NCI-H82 treated with DMSO at 0.1 percent for 48 hours (cell line): Measurements from ENCODE around the gene PSD4.

Source experiments
- DNase-seq: peaks from one replicate; lab custom pipeline; 2025; ENCODE audit not compliant: unreplicated experiment; lab: John Stamatoyannopoulos, UW

Gene PSD4

DNA sequence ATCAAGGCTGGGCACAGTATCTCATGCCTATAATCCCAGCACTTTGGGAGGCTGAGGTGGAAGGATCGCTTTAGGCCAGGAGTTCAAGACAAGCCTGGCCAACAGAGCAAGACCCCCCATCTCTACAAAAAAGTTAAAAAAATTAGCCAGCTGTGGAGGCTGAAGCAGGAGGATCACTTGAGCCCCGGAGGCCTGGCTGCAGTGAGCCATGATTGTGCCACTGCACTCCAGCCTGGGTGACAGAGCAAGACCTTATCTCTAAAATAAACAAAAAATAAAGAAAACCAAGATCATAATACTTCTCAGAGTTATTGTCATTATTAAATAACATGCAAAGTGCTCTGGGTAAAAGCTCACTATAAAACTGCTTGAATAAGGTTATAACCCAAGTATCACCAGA lies 31.5 kb upstream of the PSD4 start:
- DNase-seq: no peak

DNA sequence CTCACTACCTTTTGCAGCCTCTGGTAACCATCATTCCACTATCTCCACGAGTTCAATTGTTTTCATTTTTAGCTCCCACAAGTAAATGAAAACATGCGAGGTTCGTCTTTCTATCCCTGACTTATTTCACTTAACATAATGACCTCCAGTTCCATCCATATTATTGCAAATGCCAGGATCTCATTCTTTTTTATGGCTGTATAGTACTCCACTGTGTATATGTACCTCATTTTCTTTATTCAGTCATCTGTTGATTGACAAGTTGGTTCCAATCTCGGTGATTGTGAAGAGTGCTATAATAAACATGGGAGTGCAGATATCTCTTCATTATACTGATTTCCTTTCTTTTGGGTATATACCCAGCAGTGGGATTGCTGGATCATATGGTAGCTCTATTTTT lies 29.5 kb upstream of the PSD4 start:
- DNase-seq: no peak

DNA sequence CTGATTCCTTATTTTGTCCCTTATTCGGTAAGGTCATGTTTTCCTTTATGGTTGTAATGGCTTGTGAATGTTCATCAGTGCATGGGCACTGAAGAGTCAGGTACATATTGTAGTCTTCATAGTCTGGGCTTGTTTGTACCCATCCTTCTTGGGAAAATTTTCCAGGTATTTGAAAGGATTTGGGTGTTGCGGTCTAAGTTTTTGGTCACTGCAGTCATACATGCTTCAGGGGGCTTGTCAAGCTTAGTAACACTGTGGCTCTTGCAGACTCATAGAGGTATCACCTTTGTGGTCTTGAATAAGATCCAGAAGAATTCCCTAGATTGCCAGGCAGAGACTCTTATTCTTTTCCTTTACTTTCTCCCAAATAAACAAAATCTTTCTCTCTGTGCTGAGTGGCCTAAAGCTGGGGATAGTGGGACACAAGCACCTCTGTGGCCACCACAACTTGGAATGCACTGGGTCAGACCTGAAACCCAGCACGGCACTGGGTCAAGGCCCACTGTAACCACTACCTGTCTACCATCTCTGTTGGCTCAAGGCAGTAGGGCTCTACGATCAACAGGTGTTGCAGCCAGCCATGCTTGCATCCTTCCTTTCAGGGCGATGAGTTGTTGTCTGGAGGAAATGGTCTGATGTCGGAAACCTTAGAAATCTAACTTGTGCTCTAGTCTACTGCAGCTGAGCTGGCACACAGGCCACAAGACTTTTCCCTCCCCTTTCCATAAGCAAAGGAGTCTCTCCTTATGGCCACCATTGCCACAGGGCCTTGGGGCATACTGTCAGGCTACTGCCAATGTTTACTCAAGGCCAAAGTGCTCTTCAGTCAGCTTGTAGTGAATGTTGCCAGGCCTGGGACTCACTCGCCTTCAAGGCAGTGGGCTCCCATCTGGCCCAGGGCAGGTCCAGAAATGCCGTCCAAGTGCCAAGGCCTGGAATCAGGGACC lies 24.9 kb upstream of the PSD4 start:
- DNase-seq: no peak

DNA sequence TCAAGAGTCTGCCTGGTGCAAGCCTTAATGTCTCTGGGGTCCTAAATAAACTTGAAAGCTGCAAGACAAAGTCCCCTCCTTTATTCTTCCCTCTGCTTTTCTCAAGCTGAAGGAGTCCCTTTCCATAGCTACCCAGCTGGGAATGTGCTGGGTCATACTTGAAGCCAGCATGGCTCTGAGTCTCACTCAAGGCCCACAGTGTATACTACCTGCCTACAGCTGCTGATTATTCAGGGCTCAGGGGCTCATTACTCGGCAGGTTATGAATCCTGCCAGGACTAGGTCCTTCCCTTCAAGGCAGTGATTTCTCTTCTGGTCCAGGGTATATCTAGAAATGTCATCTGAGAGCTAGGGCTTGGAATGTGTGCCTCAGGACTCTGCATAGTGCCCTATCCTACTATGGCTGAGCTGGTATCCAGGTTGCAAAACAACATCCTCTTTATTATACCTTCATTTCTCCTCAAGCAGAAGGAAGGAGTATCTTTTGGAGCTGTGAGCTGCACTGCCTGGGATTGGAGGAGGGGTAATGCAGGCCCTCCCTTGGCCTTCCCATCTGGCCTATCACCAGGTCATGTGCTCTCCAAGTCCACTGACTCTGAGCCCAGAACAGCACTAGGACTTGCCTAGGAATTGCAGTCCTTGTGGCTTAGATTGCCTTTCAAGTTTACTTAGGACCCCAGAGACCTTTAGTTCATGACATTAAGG lies 24.1 kb upstream of the PSD4 start:
- DNase-seq: no peak

DNA sequence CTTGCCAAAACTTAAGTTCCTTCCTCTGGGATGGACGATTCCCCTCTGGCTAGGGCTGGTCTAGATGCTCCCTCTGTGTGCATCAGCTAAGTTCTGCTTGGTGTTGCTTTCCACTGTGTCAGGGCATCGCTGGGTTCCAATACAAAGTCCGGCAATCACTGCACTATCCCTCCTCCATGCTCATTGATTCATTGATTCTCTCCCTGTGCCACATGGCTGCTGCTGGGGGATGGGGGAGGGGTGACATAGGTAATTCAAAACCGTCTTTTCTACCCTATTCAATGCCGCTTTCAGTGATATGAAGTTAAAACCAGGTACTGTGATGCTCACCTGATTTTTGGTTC lies 23.5 kb upstream of the PSD4 start:
- DNase-seq: no peak

DNA sequence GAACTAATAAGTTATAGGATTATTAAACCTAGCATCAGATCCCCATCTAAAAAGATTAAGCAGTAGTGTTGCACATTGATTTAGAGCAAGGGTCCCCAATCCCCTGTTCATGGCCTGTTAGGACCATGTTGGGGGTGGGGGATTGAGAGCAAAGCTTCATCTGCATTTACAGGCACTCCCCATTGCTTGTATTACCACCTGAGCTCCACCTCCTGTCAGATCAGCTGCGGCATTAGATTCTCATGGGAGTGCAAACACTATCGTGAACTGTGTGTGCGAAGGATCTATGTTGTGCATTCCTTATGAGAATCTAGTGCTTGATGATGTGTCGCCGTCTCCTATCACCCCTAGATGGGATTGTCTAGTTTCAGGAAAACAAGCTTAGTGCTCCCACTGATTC lies 18.4 kb upstream of the PSD4 start:
- DNase-seq: no peak

DNA sequence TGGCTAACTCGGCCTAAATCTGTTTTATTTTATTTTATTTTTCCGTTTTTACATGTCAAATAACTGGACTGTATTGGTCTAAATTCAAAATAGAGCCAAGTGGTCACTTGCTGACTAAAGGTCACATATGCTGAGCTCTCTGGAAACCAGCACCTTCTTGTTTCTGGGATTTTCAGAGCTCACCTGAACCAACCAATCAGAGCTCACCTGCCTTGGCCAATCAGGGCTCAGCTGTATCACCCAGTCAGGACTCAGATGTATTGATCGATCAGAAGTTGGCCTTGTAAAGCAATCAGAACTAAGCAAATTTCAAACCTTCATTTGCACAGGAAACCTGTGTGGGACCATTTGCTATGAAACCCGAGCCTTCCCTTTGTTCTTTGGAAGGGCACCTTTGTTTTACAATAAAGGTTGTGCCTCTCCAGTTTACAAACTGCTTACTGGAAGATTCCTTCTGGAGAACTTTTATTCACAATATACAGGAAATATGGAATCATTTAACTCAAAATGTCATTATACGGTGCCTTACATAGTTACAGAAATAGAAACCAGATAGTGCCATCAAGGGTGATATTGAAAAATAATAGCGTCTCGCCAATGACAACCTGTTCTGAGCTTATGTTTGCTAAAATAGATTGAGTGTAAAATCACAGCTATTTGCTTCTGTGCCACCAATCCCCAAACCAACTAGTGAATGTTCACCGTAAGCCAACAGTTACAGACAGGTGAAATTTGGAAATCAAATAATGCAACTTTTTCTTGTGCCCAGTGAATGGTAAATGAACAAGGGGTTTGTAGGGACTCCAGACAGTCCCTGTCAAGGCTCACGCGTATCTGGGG lies 17.3 kb upstream of the PSD4 start:
- no peak for DNase-seq

DNA sequence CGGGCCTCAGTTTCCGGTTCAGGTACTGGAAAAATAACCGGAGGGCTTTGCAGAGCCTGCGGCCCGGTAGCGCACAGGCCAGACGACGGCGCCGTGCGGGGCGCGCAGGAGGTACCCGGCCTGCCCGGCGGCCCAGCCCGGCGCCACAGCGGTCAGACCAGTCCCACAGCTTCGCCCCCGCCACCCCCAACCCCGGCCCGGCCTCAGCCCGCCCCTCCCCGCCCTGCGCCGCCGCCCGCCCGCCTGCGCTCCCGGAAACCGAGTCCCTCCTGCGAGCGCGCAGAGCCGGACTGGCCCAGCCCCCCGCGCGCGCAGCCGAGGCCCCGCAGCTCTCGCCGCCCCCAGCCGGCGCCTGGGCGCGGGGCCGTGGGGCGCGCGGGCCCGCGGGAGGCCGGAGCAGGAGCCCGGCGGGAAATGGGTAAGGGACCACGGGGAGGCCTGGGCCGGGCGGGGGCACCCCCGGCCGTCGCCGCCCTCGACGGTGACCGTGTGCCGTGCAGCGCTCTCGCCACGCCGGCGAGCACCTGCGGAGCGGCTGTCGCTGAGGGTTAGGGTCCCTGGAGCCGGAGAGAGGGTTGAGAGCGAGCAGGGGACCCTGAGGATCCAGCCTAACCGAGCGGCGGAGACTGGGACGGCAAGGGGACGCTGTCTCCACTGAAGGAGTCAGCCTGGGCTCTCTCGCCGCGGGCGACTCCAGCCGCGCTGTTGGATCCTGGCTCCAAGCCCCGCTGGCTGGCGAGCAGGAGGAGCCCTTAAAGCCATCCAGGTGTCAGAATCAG lies 16.5 kb upstream of the PSD4 start:
- no peak for DNase-seq

DNA sequence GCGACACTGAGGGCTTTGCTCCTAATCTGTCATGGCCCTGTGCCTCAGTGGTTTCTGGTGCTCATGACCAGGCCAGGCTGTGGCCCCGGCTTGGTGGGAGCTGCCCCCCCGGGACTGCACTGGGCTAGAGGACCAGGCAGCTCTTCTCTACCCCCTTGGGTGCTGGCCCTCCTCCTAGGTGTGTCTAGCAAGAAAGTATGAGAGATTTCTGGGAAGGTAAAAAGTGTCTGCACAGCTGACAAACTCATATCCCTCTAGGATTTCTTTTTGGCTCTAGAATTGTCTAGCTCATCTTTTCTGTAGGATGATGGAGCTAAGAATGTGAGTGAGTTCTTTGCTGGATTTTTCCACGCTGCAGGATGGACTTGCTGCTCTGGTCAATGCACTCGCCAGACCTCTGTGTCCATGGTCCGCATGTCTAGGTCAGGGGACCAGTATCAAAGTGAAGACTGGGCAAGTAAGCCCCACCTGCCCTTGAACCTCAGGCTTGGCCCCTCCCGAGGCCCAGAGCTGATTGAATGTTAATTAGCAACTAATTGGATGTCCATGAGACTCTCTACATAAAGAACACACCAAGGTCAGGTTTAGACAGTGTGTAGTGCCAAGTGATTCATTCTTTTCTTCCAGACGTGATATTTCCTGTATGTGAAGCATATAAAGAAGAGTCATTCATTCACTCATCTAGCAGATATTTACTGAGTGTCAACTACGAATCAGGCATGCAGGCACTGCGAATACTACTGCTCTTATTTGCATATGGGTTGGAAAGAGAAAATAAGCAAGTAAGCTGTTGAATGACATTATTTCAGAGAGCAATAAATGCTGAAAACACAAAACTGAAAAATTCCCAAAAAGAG lies 15.6 kb upstream of the PSD4 start:
- DNase-seq: peak; percentile 58

DNA sequence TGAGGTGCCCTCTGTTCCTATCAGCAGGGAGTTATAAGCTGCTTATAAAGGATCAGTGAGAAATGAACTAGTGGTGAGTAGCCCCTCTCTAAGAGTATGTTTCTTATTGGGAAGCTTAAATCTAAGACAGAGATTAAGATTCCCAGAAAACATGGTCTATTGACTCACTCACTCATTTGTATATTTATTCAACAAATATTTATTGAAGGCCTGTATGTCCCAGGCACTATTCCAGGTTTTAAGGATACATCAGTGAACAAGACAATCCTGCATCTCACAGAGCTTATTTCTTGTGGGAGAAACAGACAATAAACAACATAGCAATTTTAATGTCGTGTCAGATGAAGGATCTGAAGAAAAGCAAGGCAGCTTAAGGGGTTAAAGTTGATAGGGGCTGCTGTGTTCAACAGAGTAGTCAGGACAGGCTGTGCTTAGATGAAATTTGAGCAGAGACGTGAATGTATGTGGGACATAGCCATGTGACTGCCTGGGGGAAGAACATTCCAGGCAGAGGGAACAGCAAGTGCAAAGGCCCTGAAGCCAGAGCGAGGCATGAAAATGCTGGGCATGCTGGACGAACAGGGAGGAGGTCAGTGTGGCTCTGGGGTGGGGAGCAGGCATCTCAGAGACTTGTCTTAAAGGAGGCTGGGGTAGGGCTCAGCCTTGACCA lies 14.8 kb upstream of the PSD4 start:
- peak; percentile 85 for DNase-seq

DNA sequence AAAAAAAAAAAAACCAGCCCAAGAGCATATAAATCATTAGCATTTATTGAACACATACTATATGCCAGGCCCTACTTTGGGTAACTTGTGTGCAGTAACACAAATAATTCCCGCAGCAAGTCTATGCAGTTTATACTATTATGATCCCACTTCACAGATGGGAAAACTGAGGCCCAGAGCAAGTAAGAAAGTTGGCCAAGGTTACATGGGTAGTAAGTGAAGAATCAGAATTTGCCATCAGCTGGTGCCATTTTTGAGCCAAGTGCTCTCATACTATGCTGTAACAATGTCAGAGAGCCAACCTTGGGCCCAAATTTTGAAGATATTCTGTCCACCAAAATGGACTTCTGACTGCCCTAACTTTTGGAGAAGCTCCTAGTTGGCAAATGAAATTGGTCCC lies 13.5 kb upstream of the PSD4 start:
- DNase-seq: no peak

DNA sequence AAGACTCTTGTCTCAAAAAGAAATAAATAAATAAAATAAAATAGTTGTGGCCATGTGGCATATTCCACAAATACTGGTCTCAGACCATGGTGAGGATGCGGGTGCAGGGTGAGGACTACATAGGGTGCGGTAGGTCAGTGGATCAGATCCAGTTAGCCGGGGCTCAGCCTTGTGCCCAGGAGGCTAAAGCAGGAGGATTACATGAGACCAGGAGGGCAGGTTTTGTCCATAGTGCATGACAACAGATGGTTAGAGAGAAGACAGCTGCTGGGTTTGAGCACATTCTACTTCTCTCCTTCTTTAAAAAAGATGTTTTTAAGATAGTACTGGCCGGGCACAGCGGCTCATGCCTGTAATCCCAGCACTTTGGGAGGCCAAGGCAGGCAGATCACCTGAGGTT lies 12.8 kb upstream of the PSD4 start:
- DNase-seq: peak; percentile 90

DNA sequence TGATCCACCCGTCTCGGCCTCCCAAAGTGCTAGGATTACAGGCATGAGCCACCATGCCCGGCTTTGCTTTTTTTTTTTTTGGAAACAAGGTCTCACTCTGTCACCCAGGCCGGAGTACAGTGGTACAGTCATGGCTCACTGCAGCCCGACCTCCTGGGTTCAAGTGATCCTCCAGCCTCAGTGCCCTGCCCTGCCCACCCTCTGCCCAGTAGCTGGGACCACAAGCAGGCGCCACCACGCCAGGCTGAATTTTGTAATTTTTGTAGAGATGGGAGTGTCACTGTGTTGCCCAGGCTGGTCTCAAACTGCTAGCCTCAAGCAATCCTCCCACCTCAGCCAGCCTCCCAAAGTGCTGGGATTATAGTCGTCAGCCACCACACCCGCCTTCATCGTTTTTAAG lies 11.6 kb upstream of the PSD4 start:
- DNase-seq: no peak

DNA sequence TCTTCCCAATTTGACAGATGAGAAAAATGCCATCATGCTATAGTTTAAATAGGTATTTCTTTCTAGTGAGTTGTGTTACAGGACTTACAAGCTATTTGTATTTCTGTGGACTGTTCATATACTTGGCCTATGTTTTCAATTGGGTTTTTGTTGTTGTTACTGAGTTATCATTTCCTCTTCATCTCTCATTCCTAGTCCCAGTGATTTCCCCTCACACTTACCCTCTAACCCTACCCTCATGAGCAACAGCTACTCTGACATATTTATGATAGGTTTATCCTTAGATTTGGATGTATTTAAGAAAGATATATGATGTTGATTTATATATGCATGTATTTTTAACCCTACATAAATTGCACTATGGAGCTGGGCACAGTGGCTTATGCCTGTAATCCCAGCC lies 10.9 kb upstream of the PSD4 start:
- DNase-seq: no peak

DNA sequence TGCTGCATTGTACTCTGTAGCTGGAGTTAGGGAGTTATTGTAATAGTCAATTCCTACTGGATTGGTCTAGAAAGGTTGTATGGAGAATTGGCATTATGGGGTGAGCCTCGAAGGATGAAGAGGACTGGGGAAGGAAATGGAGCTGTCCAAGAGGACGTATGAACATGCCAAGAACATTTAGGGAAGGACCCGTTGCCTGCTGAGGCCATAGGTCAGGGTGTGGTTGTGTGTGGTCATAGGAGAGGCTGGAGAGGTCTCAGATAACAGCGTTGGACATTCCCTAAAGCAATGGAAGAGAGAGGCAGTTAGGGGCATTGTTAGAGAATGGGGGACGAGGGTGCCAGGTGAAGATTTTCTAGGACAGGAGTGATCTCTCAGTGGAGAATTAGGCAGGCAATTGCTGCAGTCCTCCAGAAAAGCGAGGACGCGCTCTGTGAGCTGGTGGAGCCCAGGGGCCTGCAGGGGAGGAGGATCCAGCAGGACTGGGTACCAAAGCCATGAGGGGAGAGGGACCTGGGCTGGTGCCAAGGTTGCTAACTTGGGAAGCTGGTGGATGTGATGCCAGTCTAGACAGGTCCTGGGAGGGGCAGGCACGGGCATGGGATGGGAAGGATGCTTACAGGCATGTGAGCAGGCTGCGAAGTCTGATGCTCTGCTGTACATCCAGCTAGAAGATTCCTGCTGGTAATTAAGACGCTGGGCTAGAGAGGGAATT lies 9.4 kb upstream of the PSD4 start:
- no peak for DNase-seq

DNA sequence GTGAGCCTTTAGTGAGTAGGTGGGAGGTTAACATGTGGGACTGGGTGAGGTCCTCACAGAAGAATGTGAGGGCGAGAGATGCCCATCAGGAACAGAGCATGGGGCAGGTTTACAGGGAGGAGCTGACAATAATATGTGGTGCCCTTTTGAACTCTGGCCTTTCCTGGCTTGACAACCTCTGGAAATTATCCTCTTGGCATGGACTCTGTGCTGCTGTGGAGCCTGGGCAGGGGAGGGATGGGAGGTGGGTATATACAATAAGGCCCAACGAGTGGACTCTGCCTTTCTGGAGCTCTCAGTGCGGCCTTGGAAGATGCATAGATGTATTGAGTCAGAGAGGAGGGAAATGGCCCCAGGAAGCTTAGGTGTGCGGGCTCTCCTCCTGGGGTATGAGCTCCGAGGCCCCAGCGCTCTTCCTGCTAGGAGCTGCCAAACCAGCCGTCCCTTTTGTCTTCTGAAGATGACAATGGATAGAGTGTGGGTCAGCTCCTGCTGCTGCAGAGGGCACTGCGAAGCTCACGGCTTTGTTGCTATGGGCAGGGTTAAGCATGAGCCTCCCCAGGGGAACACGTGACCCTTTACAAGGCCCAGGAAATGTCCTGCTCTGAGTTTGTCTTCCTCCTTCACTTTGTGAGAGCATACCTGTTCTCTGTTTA lies 8.7 kb upstream of the PSD4 start:
- DNase-seq: no peak

DNA sequence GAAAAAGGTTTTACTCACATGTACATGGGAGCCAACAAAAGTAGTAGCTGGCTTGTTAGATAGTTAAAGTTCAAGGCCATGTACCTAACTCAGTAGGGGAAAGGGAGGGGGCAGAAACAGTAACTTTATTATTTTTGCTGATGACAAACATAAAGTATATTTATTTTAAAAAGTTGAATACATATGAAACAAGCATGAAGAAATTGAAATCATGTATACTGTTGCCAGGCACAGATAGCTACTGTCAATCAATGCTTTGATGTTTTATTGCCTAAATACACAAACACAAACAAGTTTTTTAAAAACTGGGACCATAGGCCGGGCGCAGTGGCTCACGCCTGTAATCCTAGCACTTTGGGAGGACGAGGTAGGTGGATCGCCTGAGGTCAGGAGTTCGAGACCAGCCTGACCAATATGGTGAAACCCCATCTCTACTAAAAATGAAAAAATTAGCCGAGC lies 7.6 kb upstream of the PSD4 start:
- no peak for DNase-seq
